ENCODE data around the gene SP140L. TPM values are rescaled to one million over a fixed set of nuclear protein-coding genes. Genes with fewer than 3 reads are reported as not detected.
"Not testable (repeated sequence)": the region's sequence is repeated elsewhere in the genome, so short reads cannot be mapped to it uniquely, and the experiment has no call there.

SP140L gene
- total RNA-seq, 1 donor from 2014 or later = 3.8 TPM

- no peak for DNase-seq
These were observed 91.5 kb downstream of the SP140L start for GRCh38 chr2:230418341-230419016.

- DNase-seq = no peak
These were observed 92.2 kb downstream of the SP140L start for GRCh38 chr2:230419181-230419580.

GRCh38 chr2:230422149-230422548, 95.2 kb downstream of the SP140L start:
- no peak for DNase-seq

GRCh38 chr2:230423851-230424458, 97.0 kb downstream of the SP140L start:
- no peak for DNase-seq

GRCh38 chr2:230425377-230425776, 98.4 kb downstream of the SP140L start:
- no peak for DNase-seq

- DNase-seq = no peak
These were observed 102.5 kb downstream of the SP140L start for GRCh38 chr2:230429513-230429912.

- no peak for DNase-seq
These were observed 104.2 kb downstream of the SP140L start for GRCh38 chr2:230430957-230431910.

GRCh38 chr2:230434677-230435324, 107.8 kb downstream of the SP140L start:
- DNase-seq = no peak

- no peak for DNase-seq
These were observed 108.4 kb downstream of the SP140L start for GRCh38 chr2:230435431-230435830.

- not testable (repeated sequence) for DNase-seq
These were observed 112.1 kb downstream of the SP140L start for GRCh38 chr2:230439121-230439520.

- DNase-seq = no peak
These were observed 112.6 kb downstream of the SP140L start for GRCh38 chr2:230439590-230439989.

- no peak for DNase-seq
These were observed 114.4 kb downstream of the SP140L start for GRCh38 chr2:230441227-230441897.

- DNase-seq = no peak
These were observed 116.5 kb downstream of the SP140L start for GRCh38 chr2:230443541-230443940.

- DNase-seq = no peak
These were observed 117.8 kb downstream of the SP140L start for GRCh38 chr2:230444832-230445231.

GRCh38 chr2:230447036-230447435, 120.0 kb downstream of the SP140L start:
- DNase-seq = no peak

GRCh38 chr2:230447455-230448451, 120.8 kb downstream of the SP140L start:
- no peak for DNase-seq

GRCh38 chr2:230449901-230450467, 123.0 kb downstream of the SP140L start:
- no peak for DNase-seq

GRCh38 chr2:230453006-230453405, 126.0 kb downstream of the SP140L start:
- no peak for DNase-seq

All from skin of body (tissue), 2 donors.